Measurements from ENCODE around the gene NCKAP5.

Gene NCKAP5

GRCh38 chr2:132668987-132669907 lies 899.0 kb downstream of the NCKAP5 start:
- DNase-seq (ENCODE audit: low read depth in 2 of 2) = no peak

- DNase-seq (ENCODE audit: low read depth in 2 of 2) = no peak
Measured at GRCh38 chr2:132668189-132668823, 900.0 kb downstream of the NCKAP5 start.

GRCh38 chr2:132667706-132668105 lies 900.6 kb downstream of the NCKAP5 start:
- no peak for DNase-seq (ENCODE audit: low read depth in 2 of 2)

- no peak for DNase-seq (ENCODE audit: low read depth in 2 of 2)
Measured at GRCh38 chr2:132665401-132666140, 902.7 kb downstream of the NCKAP5 start.

- DNase-seq (ENCODE audit: low read depth in 2 of 2) = no peak
Measured at GRCh38 chr2:132664096-132664495, 904.2 kb downstream of the NCKAP5 start.

- DNase-seq (ENCODE audit: low read depth in 2 of 2) = no peak
Measured at GRCh38 chr2:132662732-132663131, 905.5 kb downstream of the NCKAP5 start.

GRCh38 chr2:132659331-132659730 lies 908.9 kb downstream of the NCKAP5 start:
- no peak for DNase-seq (ENCODE audit: low read depth in 2 of 2)

- no peak for DNase-seq (ENCODE audit: low read depth in 2 of 2)
Measured at GRCh38 chr2:132656266-132656975, 911.8 kb downstream of the NCKAP5 start.

- DNase-seq (ENCODE audit: low read depth in 2 of 2) = no peak
Measured at GRCh38 chr2:132654968-132655367, 913.3 kb downstream of the NCKAP5 start.

GRCh38 chr2:132654335-132654734 lies 913.9 kb downstream of the NCKAP5 start:
- DNase-seq (ENCODE audit: low read depth in 2 of 2) = no peak

- DNase-seq (ENCODE audit: low read depth in 2 of 2) = no peak
Measured at GRCh38 chr2:132652474-132652873, 915.8 kb downstream of the NCKAP5 start.

- no peak for DNase-seq (ENCODE audit: low read depth in 2 of 2)
Measured at GRCh38 chr2:132651115-132652045, 916.9 kb downstream of the NCKAP5 start.

GRCh38 chr2:132646540-132647108 lies 921.6 kb downstream of the NCKAP5 start:
- DNase-seq (ENCODE audit: low read depth in 2 of 2) = no peak

- DNase-seq (ENCODE audit: low read depth in 2 of 2) = no peak
Measured at GRCh38 chr2:132645722-132646539, 922.3 kb downstream of the NCKAP5 start.

GRCh38 chr2:132645176-132645575 lies 923.1 kb downstream of the NCKAP5 start:
- no peak for DNase-seq (ENCODE audit: low read depth in 2 of 2)

GRCh38 chr2:132642415-132642814 lies 925.8 kb downstream of the NCKAP5 start:
- no peak for DNase-seq (ENCODE audit: low read depth in 2 of 2)

GRCh38 chr2:132641819-132642218 lies 926.4 kb downstream of the NCKAP5 start:
- no peak for DNase-seq (ENCODE audit: low read depth in 2 of 2)

GRCh38 chr2:132640116-132640515 lies 928.1 kb downstream of the NCKAP5 start:
- no peak for DNase-seq (ENCODE audit: low read depth in 2 of 2)

GRCh38 chr2:132638313-132639040 lies 929.8 kb downstream of the NCKAP5 start:
- DNase-seq (ENCODE audit: low read depth in 2 of 2) = no peak

All from stimulated activated CD8-positive, alpha-beta memory T cell treated with anti-CD3 and anti-CD28 coated beads, Interleukin-15, amount 100 ng/mL, for 48 hours (primary cell).